Vagina (tissue), 2 donors: ENCODE data around the gene PTPRN2. TPM values are rescaled to one million over a fixed set of nuclear protein-coding genes. Genes with fewer than 3 reads are reported as not detected.

Experiments
- DNase-seq, 2 donors: peaks; one replicate each; pipeline ENCODE4 v3.0.0-alpha.2; 2017; ENCODE audit errors: extremely low spot score in 2 of 2
- H3K27ac ChIP-seq: fragments of 200-600 bp; sonication (generic); one replicate; pipeline ENCODE4 v1.5.1; 2019
- H3K27me3 ChIP-seq: fragments of 200-600 bp; sonication (generic); one replicate; pipeline ENCODE4 v1.5.1; 2019
- H3K36me3 ChIP-seq, 2 donors: fragments of 200-600 bp; sonication (generic); one replicate each; pipeline ENCODE4 v1.5.1; 2017 to 2019
- H3K4me1 ChIP-seq: fragments of 200-600 bp; sonication (generic); one replicate; pipeline ENCODE4 v1.5.1; 2019
- H3K4me3 ChIP-seq, 2 donors: fragments of 200-600 bp; sonication (generic); 1 replicate in 1 of 2; 2 replicates in 1 of 2; pipeline ENCODE4 v1.5.1; 2016 to 2019
- H3K9me3 ChIP-seq: fragments of 200-600 bp; sonication (generic); one replicate; pipeline ENCODE4 v1.5.1; 2019
- CTCF ChIP-seq, 3 experiments: fragments of 450-650 bp in 2 of 3; fragments of 200-600 bp in 1 of 3; sonication (generic) in 1 of 3; IDR thresholded peaks; one replicate each; pipeline ENCODE4 v1.5.1; 2017 to 2019; ENCODE audit warnings: antibody characterized with exemption in 3 of 3, mild to moderate bottlenecking in 2 of 3, moderate library complexity in 2 of 3
- POLR2A ChIP-seq, 2 donors: fragments of 450-650 bp; IDR thresholded peaks; one replicate each; pipeline ENCODE4 v1.6.1; 2017; ENCODE audit warnings: antibody characterized with exemption in 2 of 2, mild to moderate bottlenecking in 2 of 2, moderate library complexity in 2 of 2
- POLR2AphosphoS5 ChIP-seq, 2 donors: sonication (generic); formaldehyde crosslinking; IDR thresholded peaks; one replicate each; pipeline ENCODE4 v1.9.0; 2017; ENCODE audit warnings: antibody characterized with exemption in 2 of 2, mild to moderate bottlenecking in 2 of 2, low read depth in 1 of 2; ENCODE audit not compliant: insufficient read depth in 1 of 2
- intact Hi-C: fragments of 100-400 bp; cut with DNase I; formaldehyde crosslinking; loops from one replicate; pipeline ENCODE4 v1.15.1; 2023
- total RNA-seq: library from RNA; depleted of rRNA; stranded (reverse); fragments of >200 nt; gene quantifications from one replicate; pipeline ENCODE4 v1.2.3, GENCODE V29; 2016

PTPRN2 gene
- total RNA-seq, 1 donor from 2014 or later, result 7.4 TPM

DNA sequence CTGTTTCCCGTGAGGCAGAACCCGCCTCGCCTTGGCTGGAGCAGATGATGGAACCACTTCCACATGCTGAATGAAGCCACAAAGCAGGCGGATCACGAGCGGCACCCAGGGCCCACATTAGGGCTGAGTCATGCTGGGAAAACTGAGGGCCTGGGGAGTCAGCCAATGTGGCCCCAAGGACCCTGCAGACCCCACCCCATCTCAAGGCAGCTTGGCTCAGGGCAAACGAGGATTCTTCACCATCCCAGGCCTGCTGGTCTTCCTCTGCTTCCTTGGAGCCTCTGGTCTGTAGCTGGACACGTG, 762.9 kb downstream of the PTPRN2 start:
- no peaks in the 10 kb centered on the region for H3K27me3 ChIP-seq

DNA sequence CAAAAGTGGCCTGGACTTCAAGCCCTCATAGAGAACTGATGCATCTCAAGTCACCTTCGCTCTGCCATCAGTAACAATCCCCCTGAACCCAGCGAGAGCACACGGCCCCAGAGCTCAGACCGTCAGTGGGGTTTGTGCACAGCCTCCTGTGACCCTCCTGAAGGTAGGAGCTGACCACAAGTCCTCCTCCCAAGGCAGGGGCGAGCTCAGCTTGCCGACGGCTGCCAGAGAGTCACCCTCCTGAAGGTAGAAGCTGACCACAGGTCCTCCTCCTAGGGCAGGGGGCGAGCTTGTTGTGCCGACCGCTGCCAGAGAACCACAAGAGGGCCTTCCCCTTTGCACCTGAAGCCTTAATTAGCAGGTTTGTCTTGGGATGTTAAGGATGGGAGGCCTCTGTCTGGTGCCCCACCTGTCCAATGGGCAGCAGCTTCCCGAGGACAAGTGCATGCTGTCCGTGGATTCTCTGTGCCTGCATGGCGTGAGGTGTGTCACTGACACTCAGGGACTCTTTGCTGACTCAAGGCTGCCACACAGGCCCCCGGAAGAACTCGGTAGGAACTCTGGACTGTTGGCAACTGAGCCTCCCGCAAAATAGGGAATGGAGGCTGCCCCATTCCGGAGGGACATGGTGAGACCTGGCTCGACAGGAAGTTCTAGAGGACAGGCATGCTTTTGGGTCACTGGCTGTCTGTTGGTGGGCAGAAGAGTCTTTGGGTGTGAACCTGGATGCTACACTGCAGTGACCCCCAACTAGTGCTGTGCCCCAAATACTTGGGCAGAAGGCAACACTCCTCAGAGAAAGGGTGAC, 763.4 kb downstream of the PTPRN2 start:
- Histone ChIP-seq H3K36me3 (no peaks in the 10 kb centered on the region), H3K9me3 (no peaks in the 10 kb centered on the region), H3K27me3 (no peaks in the 10 kb centered on the region), H3K4me1 (no peaks in the 10 kb centered on the region), H3K4me3 (no peak overlapping the region), H3K27ac (no peak overlapping the region)
- intact Hi-C loops, result no loop called here
- TF ChIP-seq POLR2A (IDR thresholded peaks at IDR 0.05) (no peak), CTCF (IDR thresholded peaks at IDR 0.05) (no peak), POLR2AphosphoS5 (IDR thresholded peaks at IDR 0.05; ENCODE audit: insufficient read depth in 1 of 2, low read depth in 1 of 2) (no peak)
- DNase-seq, result no peak

More for the DNA sequence above, 762.9 kb downstream of the PTPRN2 start:
- Histone ChIP-seq H3K36me3 (no peaks in the 10 kb centered on the region), H3K27ac (no peak overlapping the region), H3K4me1 (no peaks in the 10 kb centered on the region), H3K9me3 (no peaks in the 10 kb centered on the region), H3K4me3 (no peak overlapping the region)
- DNase-seq, result no peak
- intact Hi-C loops, result no loop called here
- no peak for TF ChIP-seq POLR2A (IDR thresholded peaks at IDR 0.05)

DNA sequence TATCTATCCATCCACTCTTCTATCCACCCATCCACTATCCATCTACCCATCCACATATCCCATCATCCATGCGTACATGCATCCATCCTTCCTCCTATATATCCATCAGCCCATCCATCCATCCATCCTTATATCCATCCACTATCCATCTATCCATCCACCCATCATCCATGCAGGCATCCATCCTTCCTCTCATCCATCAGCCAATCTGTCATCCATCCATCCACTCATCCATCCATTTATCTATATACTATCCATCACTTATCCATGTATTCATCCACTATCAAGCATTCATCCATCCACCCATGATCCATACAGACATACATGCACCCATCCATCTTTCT, 765.0 kb downstream of the PTPRN2 start:
- no peak for DNase-seq
- TF ChIP-seq POLR2AphosphoS5 (IDR thresholded peaks at IDR 0.05; ENCODE audit: insufficient read depth in 1 of 2, low read depth in 1 of 2) (no peak), CTCF (IDR thresholded peaks at IDR 0.05) (no peak), POLR2A (IDR thresholded peaks at IDR 0.05) (no peak)
- intact Hi-C loops, result no loop called here
- Histone ChIP-seq H3K9me3 (no peaks in the 10 kb centered on the region), H3K4me1 (no peaks in the 10 kb centered on the region), H3K36me3 (no peaks in the 10 kb centered on the region), H3K4me3 (no peak overlapping the region), H3K27me3 (no peaks in the 10 kb centered on the region), H3K27ac (no peak overlapping the region)

GRCh38 chr7:157821959-157822687, 765.5 kb downstream of the PTPRN2 start:
- no peak for DNase-seq
- Histone ChIP-seq H3K4me1 (no peaks in the 10 kb centered on the region), H3K9me3 (no peaks in the 10 kb centered on the region), H3K4me3 (no peak overlapping the region), H3K36me3 (no peaks in the 10 kb centered on the region), H3K27ac (no peak overlapping the region), H3K27me3 (no peaks in the 10 kb centered on the region)
- intact Hi-C loops, result no loop called here
- TF ChIP-seq CTCF (IDR thresholded peaks at IDR 0.05), result no peak
- no peak for TF ChIP-seq POLR2AphosphoS5 (IDR thresholded peaks at IDR 0.05; ENCODE audit: insufficient read depth in 1 of 2, low read depth in 1 of 2)
- no peak for TF ChIP-seq POLR2A (IDR thresholded peaks at IDR 0.05)

DNA sequence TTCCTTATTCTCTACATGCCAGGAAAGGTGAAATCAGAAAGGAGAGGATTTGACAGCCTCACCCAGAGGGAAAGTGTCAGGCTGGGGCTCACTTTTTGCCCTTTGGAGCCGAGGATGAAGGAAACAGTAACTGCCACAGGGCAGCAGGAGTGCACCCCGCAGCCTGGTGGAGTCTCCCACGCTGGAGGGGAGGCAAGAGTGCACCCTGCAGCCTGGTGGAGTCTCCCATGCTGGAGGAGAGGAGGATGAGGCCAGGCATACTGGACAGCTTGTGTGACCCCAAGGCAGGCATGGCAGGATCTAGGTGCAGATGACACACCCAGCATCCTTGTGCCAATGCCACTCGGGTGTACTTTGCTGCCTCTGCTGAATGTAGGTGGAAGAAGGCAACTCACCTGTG, 766.8 kb downstream of the PTPRN2 start:
- Histone ChIP-seq H3K27me3 (no peaks in the 10 kb centered on the region), H3K4me3 (no peak overlapping the region), H3K36me3 (no peaks in the 10 kb centered on the region), H3K9me3 (no peaks in the 10 kb centered on the region), H3K27ac (no peak overlapping the region), H3K4me1 (no peaks in the 10 kb centered on the region)
- no peak for DNase-seq
- TF ChIP-seq CTCF (IDR thresholded peaks at IDR 0.05) (no peak), POLR2A (IDR thresholded peaks at IDR 0.05) (no peak), POLR2AphosphoS5 (IDR thresholded peaks at IDR 0.05; ENCODE audit: insufficient read depth in 1 of 2, low read depth in 1 of 2) (no peak)
- intact Hi-C loops, result no loop called here
